ENCODE results near the gene HPSE2.
"Not testable (repeated sequence)": the region's sequence is repeated elsewhere in the genome, so short reads cannot be mapped to it uniquely, and the experiment has no call there.

The HPSE2 gene

GRCh38 chr10:99161165-99161564 lies 74.5 kb downstream of the HPSE2 start:
- no peak for DNase-seq (ENCODE audit: low read depth, low spot score)

GRCh38 chr10:99143651-99144050 lies 92.0 kb downstream of the HPSE2 start:
- no peak for DNase-seq (ENCODE audit: low read depth, low spot score)

GRCh38 chr10:99143011-99143410 lies 92.6 kb downstream of the HPSE2 start:
- no peak for DNase-seq (ENCODE audit: low read depth, low spot score)

- not testable (repeated sequence) for DNase-seq (ENCODE audit: low read depth, low spot score)
These were observed 102.8 kb downstream of the HPSE2 start for GRCh38 chr10:99132897-99133296.

GRCh38 chr10:99125879-99126278 lies 109.8 kb downstream of the HPSE2 start:
- DNase-seq (ENCODE audit: low read depth, low spot score): no peak

GRCh38 chr10:99124376-99124775 lies 111.3 kb downstream of the HPSE2 start:
- DNase-seq (ENCODE audit: low read depth, low spot score): no peak

- DNase-seq (ENCODE audit: low read depth, low spot score): no peak
These were observed 111.8 kb downstream of the HPSE2 start for GRCh38 chr10:99123851-99124250.

- no peak for DNase-seq (ENCODE audit: low read depth, low spot score)
These were observed 112.3 kb downstream of the HPSE2 start for GRCh38 chr10:99123336-99123735.

GRCh38 chr10:99119258-99119748 lies 116.3 kb downstream of the HPSE2 start:
- no peak for DNase-seq (ENCODE audit: low read depth, low spot score)

- DNase-seq (ENCODE audit: low read depth, low spot score): no peak
These were observed 119.9 kb downstream of the HPSE2 start for GRCh38 chr10:99115703-99116102.

- no peak for DNase-seq (ENCODE audit: low read depth, low spot score)
These were observed 150.3 kb downstream of the HPSE2 start for GRCh38 chr10:99085358-99085757.

- DNase-seq (ENCODE audit: low read depth, low spot score): no peak
These were observed 151.5 kb downstream of the HPSE2 start for GRCh38 chr10:99084161-99084560.

GRCh38 chr10:99080275-99080945 lies 155.2 kb downstream of the HPSE2 start:
- no peak for DNase-seq (ENCODE audit: low read depth, low spot score)

- DNase-seq (ENCODE audit: low read depth, low spot score): no peak
These were observed 173.1 kb downstream of the HPSE2 start for GRCh38 chr10:99062591-99062990.

- DNase-seq (ENCODE audit: low read depth, low spot score): no peak
These were observed 176.9 kb downstream of the HPSE2 start for GRCh38 chr10:99058762-99059161.

- no peak for DNase-seq (ENCODE audit: low read depth, low spot score)
These were observed 177.5 kb downstream of the HPSE2 start for GRCh38 chr10:99057936-99058690.

- DNase-seq (ENCODE audit: low read depth, low spot score): no peak
These were observed 190.0 kb downstream of the HPSE2 start for GRCh38 chr10:99045671-99046070.

GRCh38 chr10:99042051-99042771 lies 193.4 kb downstream of the HPSE2 start:
- DNase-seq (ENCODE audit: low read depth, low spot score): no peak

GRCh38 chr10:99041468-99041867 lies 194.2 kb downstream of the HPSE2 start:
- DNase-seq (ENCODE audit: low read depth, low spot score): no peak

- DNase-seq (ENCODE audit: low read depth, low spot score): no peak
These were observed 221.8 kb downstream of the HPSE2 start for GRCh38 chr10:99013885-99014284.

GRCh38 chr10:99010286-99010685 lies 225.4 kb downstream of the HPSE2 start:
- no peak for DNase-seq (ENCODE audit: low read depth, low spot score)

- no peak for DNase-seq (ENCODE audit: low read depth, low spot score)
These were observed 227.6 kb downstream of the HPSE2 start for GRCh38 chr10:99008054-99008453.
